SK-N-MC (cell line): ENCODE data around the gene XPC.

ENCODE experiments used
- EZH2 ChIP-seq: fragments of 200-600 bp; sonication (generic); IDR thresholded peaks from one replicate; pipeline ENCODE4 v1.6.1; 2017; ENCODE audit warnings: antibody characterized with exemption
- FOXP2 ChIP-seq: optimal IDR thresholded peaks from 2 replicates; pipeline ENCODE3; 2011; ENCODE audit warnings: mild to moderate bottlenecking, moderate library complexity; ENCODE audit not compliant: insufficient read depth; ENCODE audit errors: extremely low read length, control extremely low read depth
- POLR2AphosphoS5 ChIP-seq: IDR thresholded peaks from 2 replicates; pipeline ENCODE4 v1.6.1; 2012; ENCODE audit warnings: mild to moderate bottlenecking, low read depth, low read length, borderline replicate concordance

- TF ChIP-seq EZH2 (no peak), POLR2AphosphoS5 (no peak), FOXP2 (no peak)
Observed at GRCh38 chr3:14139771-14140170, 38.6 kb downstream of the XPC start.
